Uterus (tissue), 4 donors: Measurements from ENCODE around the gene PTGIS. TPM values are rescaled to one million over a fixed set of nuclear protein-coding genes. Genes with fewer than 3 reads are reported as not detected.

ENCODE experiments used
- DNase-seq, 2 donors: peaks; one replicate each; pipeline ENCODE4 v3.0.0-alpha.2; 2019 to 2020
- H3K27ac ChIP-seq, 2 donors: fragments of 200-600 bp; sonication (generic); 1 replicate in 1 of 2; 2 replicates in 1 of 2; pipeline ENCODE4 v1.5.1; 2016 to 2018
- H3K27me3 ChIP-seq, 2 donors: fragments of 200-600 bp; sonication (generic); one replicate each; pipeline ENCODE4 v1.5.1; 2018 to 2019; ENCODE audit warnings: control low read depth in 1 of 2
- H3K36me3 ChIP-seq, 2 donors: fragments of 200-600 bp; sonication (generic); one replicate each; pipeline ENCODE4 v1.5.1; 2019; ENCODE audit warnings: control low read depth in 1 of 2
- H3K4me1 ChIP-seq, 2 donors: fragments of 200-600 bp; sonication (generic); one replicate each; pipeline ENCODE4 v1.5.1; 2018 to 2019; ENCODE audit warnings: control low read depth in 1 of 2
- H3K4me3 ChIP-seq, 2 donors: fragments of 200-600 bp; sonication (generic); 1 replicate in 1 of 2; 2 replicates in 1 of 2; pipeline ENCODE4 v1.5.1; 2018 to 2019; ENCODE audit warnings: mild to moderate bottlenecking in 1 of 2
- H3K9me3 ChIP-seq, 2 donors: fragments of 200-600 bp; sonication (generic); one replicate each; pipeline ENCODE4 v1.5.1; 2019; ENCODE audit warnings: control low read depth in 1 of 2
- POLR2A ChIP-seq, 2 donors: fragments of 450-650 bp; IDR thresholded peaks; one replicate each; pipeline ENCODE4 v1.6.1; 2016; ENCODE audit warnings: antibody characterized with exemption in 2 of 2, mild to moderate bottlenecking in 1 of 2, moderate library complexity in 1 of 2
- intact Hi-C: fragments of 100-400 bp; cut with DNase I; formaldehyde crosslinking; loops from one replicate; pipeline ENCODE4 v1.15.1; 2023; ENCODE audit warnings: low total_unique reads
- total RNA-seq, 4 donors: library from RNA; depleted of rRNA in 3 of 4; stranded (reverse); fragments of >200 nt in 3 of 4; gene quantifications; one replicate each; pipeline versions ENCODE4 v1.1.0 to v1.2.4, GENCODE V29; 2014 to 2023
- TF ChIP-seq, protein P1 (sequence below), 4 experiments: fragments of 200-600 bp in 2 of 4; fragments of 450-650 bp in 2 of 4; sonication (generic) in 2 of 4; IDR thresholded peaks; one replicate each; pipeline ENCODE4 v1.5.1; 2016 to 2019; ENCODE audit warnings: antibody characterized with exemption in 4 of 4, mild to moderate bottlenecking in 2 of 4, moderate library complexity in 1 of 4
- donor health status: DM: yes; HTN: yes; CAD: no.

Gene PTGIS
- total RNA-seq, 4 donors from 2014 or later: 64.7 to 460 (median 140) TPM

DNA sequence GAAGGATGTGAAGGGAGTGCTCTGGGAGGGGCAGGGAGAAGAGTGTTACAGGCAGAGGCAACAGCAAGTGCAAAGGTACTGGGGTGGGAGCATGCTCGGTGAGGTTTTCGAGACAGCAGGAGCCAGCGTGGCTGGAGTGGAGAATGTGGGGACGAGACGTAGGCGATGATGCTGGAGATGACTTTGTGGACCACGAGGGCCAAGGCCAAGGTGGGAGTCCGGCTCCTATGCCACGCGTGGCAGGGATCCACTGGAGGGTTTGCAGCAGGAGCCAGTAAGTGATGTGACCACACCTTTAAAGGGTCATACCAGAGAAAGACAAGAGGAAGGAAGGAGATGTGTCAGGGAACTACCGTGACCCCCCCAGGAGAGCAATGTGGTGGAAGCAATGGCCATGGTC lies 7.3 kb downstream of the PTGIS start:
- H3K9me3 ChIP-seq: no peaks in the 10 kb centered on the region
- intact Hi-C loops: no loop called here
- no peaks in the 10 kb centered on the region for H3K36me3 ChIP-seq
- H3K27ac ChIP-seq: peak overlapping the region; percentile 94 to 98
- H3K27me3 ChIP-seq: no peaks in the 10 kb centered on the region
- peaks cover 15 to 36% of the 10 kb centered on the region in 2 donors for H3K4me1 ChIP-seq
- DNase-seq: peak in 1 of 2 donors; percentile 39
- no peak for TF ChIP-seq POLR2A (IDR thresholded peaks at IDR 0.05)
- TF ChIP-seq, protein P1, sequence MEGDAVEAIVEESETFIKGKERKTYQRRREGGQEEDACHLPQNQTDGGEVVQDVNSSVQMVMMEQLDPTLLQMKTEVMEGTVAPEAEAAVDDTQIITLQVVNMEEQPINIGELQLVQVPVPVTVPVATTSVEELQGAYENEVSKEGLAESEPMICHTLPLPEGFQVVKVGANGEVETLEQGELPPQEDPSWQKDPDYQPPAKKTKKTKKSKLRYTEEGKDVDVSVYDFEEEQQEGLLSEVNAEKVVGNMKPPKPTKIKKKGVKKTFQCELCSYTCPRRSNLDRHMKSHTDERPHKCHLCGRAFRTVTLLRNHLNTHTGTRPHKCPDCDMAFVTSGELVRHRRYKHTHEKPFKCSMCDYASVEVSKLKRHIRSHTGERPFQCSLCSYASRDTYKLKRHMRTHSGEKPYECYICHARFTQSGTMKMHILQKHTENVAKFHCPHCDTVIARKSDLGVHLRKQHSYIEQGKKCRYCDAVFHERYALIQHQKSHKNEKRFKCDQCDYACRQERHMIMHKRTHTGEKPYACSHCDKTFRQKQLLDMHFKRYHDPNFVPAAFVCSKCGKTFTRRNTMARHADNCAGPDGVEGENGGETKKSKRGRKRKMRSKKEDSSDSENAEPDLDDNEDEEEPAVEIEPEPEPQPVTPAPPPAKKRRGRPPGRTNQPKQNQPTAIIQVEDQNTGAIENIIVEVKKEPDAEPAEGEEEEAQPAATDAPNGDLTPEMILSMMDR (IDR thresholded peaks at IDR 0.05): no peak
- no peak overlapping the region for H3K4me3 ChIP-seq

DNA sequence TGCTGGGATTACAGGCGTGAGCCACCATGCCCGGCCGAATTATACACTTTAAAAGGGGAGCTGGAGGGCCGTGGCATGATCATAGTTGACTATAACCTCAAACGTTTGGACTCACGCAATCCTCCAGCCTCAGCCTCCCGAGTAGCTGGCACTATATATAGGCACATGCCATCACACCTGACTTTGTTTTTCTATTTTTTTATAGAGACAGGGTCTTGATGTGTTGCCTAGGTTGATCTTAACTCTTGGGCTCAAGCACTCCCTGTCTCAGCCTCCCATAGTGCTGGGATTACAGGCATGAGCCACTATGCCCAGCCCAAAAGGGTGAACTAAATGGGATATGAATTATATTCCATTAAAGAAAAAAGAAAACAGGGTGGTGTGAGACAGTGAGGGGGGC lies 7.8 kb downstream of the PTGIS start:
- intact Hi-C loops: no loop called here
- TF ChIP-seq, protein P1 (IDR thresholded peaks at IDR 0.05): no peak
- no peak for TF ChIP-seq POLR2A (IDR thresholded peaks at IDR 0.05)

DNA sequence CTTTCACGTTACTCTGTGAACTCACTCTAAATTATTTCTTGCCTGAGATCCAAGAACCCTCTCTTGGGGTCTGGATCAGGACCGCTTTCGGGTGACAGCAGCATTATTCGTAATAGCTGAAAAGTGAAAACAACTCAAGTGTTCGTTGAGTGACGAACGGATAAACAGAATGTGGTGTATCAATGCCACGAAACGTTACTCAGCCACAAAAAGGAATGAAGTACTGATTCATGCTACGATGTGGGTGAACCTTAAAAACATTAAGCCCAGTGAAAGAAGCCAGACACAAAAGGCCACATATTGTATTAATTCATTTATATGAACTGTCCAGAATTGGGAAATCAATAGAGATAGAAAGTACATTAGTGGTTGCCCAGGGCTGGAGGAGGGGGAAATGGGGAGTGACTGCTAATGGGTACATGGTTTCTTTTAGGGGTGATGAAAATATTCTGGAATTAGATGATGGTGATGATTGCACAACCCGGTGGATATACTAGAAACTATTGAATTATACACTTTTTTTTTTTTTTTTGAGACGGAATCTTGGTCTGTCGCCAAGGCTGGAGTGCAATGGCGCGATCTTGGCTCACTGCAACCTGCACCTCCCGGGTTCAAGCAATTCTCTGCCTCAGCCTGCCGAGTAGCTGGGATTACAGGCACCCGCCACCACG lies 8.4 kb downstream of the PTGIS start:
- no peaks in the 10 kb centered on the region for H3K27me3 ChIP-seq
- TF ChIP-seq, protein P1 (IDR thresholded peaks at IDR 0.05): no peak
- TF ChIP-seq POLR2A (IDR thresholded peaks at IDR 0.05): no peak
- H3K9me3 ChIP-seq: no peaks in the 10 kb centered on the region
- peak overlapping the region; percentile 94 to 98 for H3K27ac ChIP-seq
- DNase-seq: peak; percentile 68 to 84
- no peaks in the 10 kb centered on the region for H3K36me3 ChIP-seq
- intact Hi-C loops: no loop called here
- peaks cover 22 to 36% of the 10 kb centered on the region in 2 donors for H3K4me1 ChIP-seq
- H3K4me3 ChIP-seq: no peak overlapping the region

More for the DNA sequence above, 7.8 kb downstream of the PTGIS start:
- no peaks in the 10 kb centered on the region for H3K36me3 ChIP-seq
- H3K9me3 ChIP-seq: no peaks in the 10 kb centered on the region
- peaks cover 20 to 36% of the 10 kb centered on the region in 2 donors for H3K4me1 ChIP-seq
- H3K27me3 ChIP-seq: no peaks in the 10 kb centered on the region
- no peak for DNase-seq
- H3K27ac ChIP-seq: peak overlapping the region; percentile 94 to 98
- no peak overlapping the region for H3K4me3 ChIP-seq

DNA sequence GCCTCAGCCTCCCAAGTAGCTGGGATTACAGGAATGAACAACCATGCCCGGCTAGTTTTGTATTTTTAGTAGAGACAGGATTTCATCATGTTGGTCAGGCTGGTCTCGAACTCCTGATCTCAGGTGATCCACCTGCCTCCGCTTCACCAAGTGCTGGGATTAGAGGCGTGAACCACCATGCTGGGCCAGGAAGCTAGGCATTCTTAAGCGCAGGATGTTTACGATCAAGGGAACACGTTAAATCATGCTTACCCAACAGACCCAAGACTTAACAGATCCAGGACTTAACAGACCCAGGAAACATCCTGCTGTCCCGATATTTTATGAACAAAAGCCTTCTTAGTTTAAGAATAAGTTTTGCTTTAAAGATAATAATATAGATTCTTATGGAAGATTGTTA lies 9.1 kb downstream of the PTGIS start:
- H3K36me3 ChIP-seq: no peaks in the 10 kb centered on the region
- TF ChIP-seq POLR2A (IDR thresholded peaks at IDR 0.05): no peak
- TF ChIP-seq, protein P1 (IDR thresholded peaks at IDR 0.05): no peak
- H3K4me3 ChIP-seq: no peak overlapping the region
- H3K27me3 ChIP-seq: no peaks in the 10 kb centered on the region
- peaks cover 22 to 36% of the 10 kb centered on the region in 2 donors for H3K4me1 ChIP-seq
- H3K27ac ChIP-seq: peak overlapping the region; percentile 94 to 98
- DNase-seq: peak in 1 of 2 donors; percentile 24
- intact Hi-C loops: no loop called here
- H3K9me3 ChIP-seq: no peaks in the 10 kb centered on the region

DNA sequence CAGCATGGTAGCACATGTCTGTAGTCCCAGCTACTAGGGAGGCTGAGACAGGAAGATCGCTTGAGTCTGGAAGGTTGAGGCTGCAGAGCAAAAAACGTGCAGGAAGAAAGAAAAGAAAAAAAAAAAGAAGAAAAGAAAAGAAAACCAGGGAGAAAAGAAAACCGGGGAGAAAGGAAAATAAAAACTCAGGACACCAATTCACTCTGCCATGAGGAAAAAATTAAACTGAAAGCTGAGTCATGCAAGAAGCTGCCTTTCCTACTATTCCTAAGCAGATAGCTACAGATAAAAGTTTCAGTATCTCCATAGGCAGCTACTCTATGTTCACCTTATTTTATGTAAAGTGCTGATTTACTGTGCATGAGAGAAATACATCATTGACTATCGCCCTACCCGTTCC lies 10.5 kb downstream of the PTGIS start:
- no peaks in the 10 kb centered on the region for H3K27me3 ChIP-seq
- no peaks in the 10 kb centered on the region for H3K9me3 ChIP-seq
- peak overlapping the region; percentile 94 to 98 for H3K27ac ChIP-seq
- peak overlapping the region; percentile 6 to 12 for H3K4me3 ChIP-seq
- peak in 1 of 2 donors; percentile 7 for DNase-seq
- H3K4me1 ChIP-seq: peaks cover 28 to 29% of the 10 kb centered on the region in 2 donors
- intact Hi-C loops: no loop called here
- H3K36me3 ChIP-seq: no peaks in the 10 kb centered on the region
- TF ChIP-seq, protein P1 (IDR thresholded peaks at IDR 0.05): no peak
- no peak for TF ChIP-seq POLR2A (IDR thresholded peaks at IDR 0.05)
